Measurements from ENCODE around the gene PPP2R2C. TPM values are rescaled to one million over a fixed set of nuclear protein-coding genes. Genes with fewer than 3 reads are reported as not detected.

PPP2R2C gene
- total RNA-seq, 5 donors from 2014 or later (not counting 1 experiment from before 2014, with no cell fraction given) = 0.20 TPM; not detected in 4

DNA sequence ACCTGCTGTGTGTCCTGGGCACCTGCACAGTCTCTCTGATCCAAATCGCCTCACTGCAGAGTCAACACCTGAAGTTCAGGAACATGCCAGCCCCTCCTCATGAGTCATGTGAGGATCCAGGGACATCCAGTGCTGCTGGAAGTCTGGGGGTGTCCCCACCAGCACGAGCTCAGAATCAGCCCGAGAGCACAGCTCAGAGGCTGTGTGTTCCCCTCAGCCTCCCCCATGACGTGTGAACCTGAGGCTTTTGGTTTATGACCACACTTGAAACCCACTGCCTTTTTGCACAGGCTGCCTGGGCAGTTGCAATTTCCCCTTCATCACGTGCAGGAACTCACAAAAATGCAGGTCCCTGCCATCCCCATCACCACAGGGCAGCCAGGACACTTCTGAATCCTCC is 47.1 kb downstream of the PPP2R2C start:
- Histone ChIP-seq H3K4me1 (ENCODE audit: control insufficient read depth in 1 of 2, extremely low read depth in 1 of 2, insufficient read depth in 2 of 2, low read length in 2 of 2) (peaks cover 0 to 10% of the 10 kb centered on the region in 2 experiments), H3K36me3 (ENCODE audit: control insufficient read depth in 2 of 2, extremely low read depth in 1 of 2, insufficient read depth in 1 of 2, low read length in 1 of 2) (no peaks in the 10 kb centered on the region), H3K4me3 (ENCODE audit: control insufficient read depth in 1 of 2, extremely low read depth in 1 of 2, low read length in 1 of 2) (no peak overlapping the region), H3K27me3 (replicated peaks in 1 of 2; ENCODE audit: control insufficient read depth in 2 of 2, extremely low read depth in 1 of 2, insufficient read depth in 2 of 2, low read length in 1 of 2) (peaks cover 0 to 52% of the 10 kb centered on the region in 2 experiments), H3K27ac (ENCODE audit: low read length) (no peak overlapping the region), H3K9me3 (no peaks in the 10 kb centered on the region)
- POLR2A ChIA-PET = no interaction called here
- peak overlapping the region in 1 of 2 donors; percentile 15 for H3K27ac Mint-ChIP-seq
- peaks cover 14 to 24% of the 10 kb centered on the region in 2 donors for H3K27me3 Mint-ChIP-seq
- no peaks in the 10 kb centered on the region for H3K36me3 Mint-ChIP-seq
- DNase-seq (peak in 8 of 35 experiments; percentile 3 to 31 (median 12)), ATAC-seq (replicated peaks in 1 of 4) (no peak)
- peaks cover 0 to 2% (median 0%) of the 10 kb centered on the region in 3 donors for H3K4me1 Mint-ChIP-seq
- CTCF ChIA-PET = no interaction called here
- WGBS (ENCODE audit: insufficient coverage) = 26% methylated on average over 4 of the region's 5 CpGs
- H3K4me3 Mint-ChIP-seq = no peak overlapping the region
- no peaks in the 10 kb centered on the region for H3K9me3 Mint-ChIP-seq

DNA sequence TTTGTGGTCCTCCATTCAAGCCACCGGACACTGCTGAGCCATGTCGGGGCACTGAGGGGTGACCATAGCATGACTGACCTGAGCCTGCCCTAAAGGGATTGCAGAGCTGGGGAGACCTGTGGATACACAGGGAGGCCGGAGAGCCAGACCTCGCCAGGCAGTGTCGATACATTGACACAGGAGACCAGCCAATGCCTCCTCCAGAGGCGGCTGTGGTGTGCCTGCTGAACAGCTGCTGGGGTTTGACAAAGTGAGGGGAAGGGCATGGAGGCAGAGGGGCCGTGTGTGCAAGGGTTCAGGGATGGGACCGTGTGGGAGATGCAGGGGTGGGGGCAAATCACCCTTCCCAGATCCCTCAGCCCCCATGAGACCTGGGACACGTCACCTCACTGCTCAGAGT is 48.0 kb downstream of the PPP2R2C start:
- H3K4me3 ChIP-seq (ENCODE audit: control insufficient read depth in 1 of 2, extremely low read depth in 1 of 2, low read length in 1 of 2) = no peak overlapping the region
- Mint-ChIP-seq H3K4me1 (peaks cover 0 to 2% (median 0%) of the 10 kb centered on the region in 3 donors), H3K27ac (no peak overlapping the region), H3K9me3 (no peaks in the 10 kb centered on the region), H3K4me3 (no peak overlapping the region), H3K36me3 (no peaks in the 10 kb centered on the region), H3K27me3 (peaks cover 19 to 22% of the 10 kb centered on the region in 2 donors)
- H3K9me3 ChIP-seq = no peaks in the 10 kb centered on the region
- POLR2A ChIA-PET = no interaction called here
- peaks cover 0 to 10% of the 10 kb centered on the region in 2 experiments for H3K4me1 ChIP-seq (ENCODE audit: control insufficient read depth in 1 of 2, extremely low read depth in 1 of 2, insufficient read depth in 2 of 2, low read length in 2 of 2)
- no peak for DNase-seq
- 83% methylated on average over 6 of the region's 9 CpGs for WGBS (ENCODE audit: insufficient coverage)
- no peaks in the 10 kb centered on the region for H3K36me3 ChIP-seq (ENCODE audit: control insufficient read depth in 2 of 2, extremely low read depth in 1 of 2, insufficient read depth in 1 of 2, low read length in 1 of 2)
- peaks cover 0 to 50% of the 10 kb centered on the region in 2 experiments for H3K27me3 ChIP-seq (replicated peaks in 1 of 2; ENCODE audit: control insufficient read depth in 2 of 2, extremely low read depth in 1 of 2, insufficient read depth in 2 of 2, low read length in 1 of 2)
- CTCF ChIA-PET = no interaction called here
- H3K27ac ChIP-seq (ENCODE audit: low read length) = no peak overlapping the region
- ATAC-seq (replicated peaks in 1 of 4) = no peak

DNA sequence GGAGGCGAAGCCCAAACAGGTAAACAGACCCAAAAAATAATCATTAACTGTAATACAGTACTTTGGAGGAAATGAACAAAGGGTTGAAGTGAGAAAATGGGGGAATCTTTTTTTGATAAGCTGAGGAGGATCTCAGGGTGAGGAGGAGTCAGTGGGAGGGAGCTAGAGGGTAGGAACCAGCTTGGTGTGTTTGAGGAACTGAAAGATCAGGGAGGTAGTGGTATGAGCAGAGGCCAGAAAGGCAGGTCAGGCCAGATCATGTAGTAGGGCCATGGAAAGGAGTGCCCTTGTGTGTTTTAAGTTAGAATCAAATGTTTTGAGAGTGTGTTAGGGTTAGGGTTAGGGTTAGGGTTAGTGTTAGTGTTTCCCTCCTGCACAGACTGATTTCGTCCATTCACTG is 48.8 kb downstream of the PPP2R2C start:
- H3K9me3 ChIP-seq = no peaks in the 10 kb centered on the region
- ATAC-seq (replicated peaks in 1 of 4) (no peak), DNase-seq (no peak)
- Mint-ChIP-seq H3K36me3 (no peaks in the 10 kb centered on the region), H3K4me3 (no peak overlapping the region), H3K9me3 (no peaks in the 10 kb centered on the region), H3K4me1 (peaks cover 0 to 2% (median 0%) of the 10 kb centered on the region in 3 donors), H3K27me3 (peaks cover 22 to 23% of the 10 kb centered on the region in 2 donors), H3K27ac (no peak overlapping the region)
- CTCF ChIA-PET = no interaction called here
- POLR2A ChIA-PET = no interaction called here
- 60% methylated on average over 1 of the region's 2 CpGs for WGBS (ENCODE audit: insufficient coverage)
- H3K27me3 ChIP-seq (replicated peaks in 1 of 2; ENCODE audit: control insufficient read depth in 2 of 2, extremely low read depth in 1 of 2, insufficient read depth in 2 of 2, low read length in 1 of 2) = peaks cover 0 to 53% of the 10 kb centered on the region in 2 experiments
- peaks cover 0 to 10% of the 10 kb centered on the region in 2 experiments for H3K4me1 ChIP-seq (ENCODE audit: control insufficient read depth in 1 of 2, extremely low read depth in 1 of 2, insufficient read depth in 2 of 2, low read length in 2 of 2)
- no peak overlapping the region for H3K27ac ChIP-seq (ENCODE audit: low read length)
- no peak overlapping the region for H3K4me3 ChIP-seq (ENCODE audit: control insufficient read depth in 1 of 2, extremely low read depth in 1 of 2, low read length in 1 of 2)
- no peaks in the 10 kb centered on the region for H3K36me3 ChIP-seq (ENCODE audit: control insufficient read depth in 2 of 2, extremely low read depth in 1 of 2, insufficient read depth in 1 of 2, low read length in 1 of 2)

DNA sequence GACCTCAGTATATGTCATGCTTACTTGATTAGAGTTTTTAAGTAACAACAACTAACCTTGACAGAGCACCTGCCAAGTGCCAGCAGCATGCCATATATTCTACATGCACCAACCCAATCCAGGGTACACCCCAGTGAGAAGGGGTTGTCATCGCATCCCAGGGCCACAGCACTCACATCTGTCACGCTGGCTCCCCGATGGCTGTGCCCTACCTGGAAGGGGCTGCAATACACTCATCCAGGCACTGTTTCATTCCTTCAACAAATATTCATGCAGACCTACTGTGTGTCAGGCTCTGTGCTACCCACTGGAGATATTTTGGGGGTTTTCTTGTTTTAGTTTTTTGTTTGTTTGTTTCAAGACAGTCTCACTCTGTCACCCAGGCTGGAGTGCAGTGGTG is 49.5 kb downstream of the PPP2R2C start:
- POLR2A ChIA-PET = no interaction called here
- no peak for DNase-seq
- no peak for ATAC-seq (replicated peaks in 1 of 4)
- H3K27me3 Mint-ChIP-seq = peaks cover 22 to 27% of the 10 kb centered on the region in 2 donors
- no peak overlapping the region for H3K4me3 Mint-ChIP-seq
- no peak overlapping the region for H3K27ac ChIP-seq (ENCODE audit: low read length)
- WGBS (ENCODE audit: insufficient coverage) = 96% methylated on average over 3 of the region's 3 CpGs
- peaks cover 0 to 10% of the 10 kb centered on the region in 2 experiments for H3K4me1 ChIP-seq (ENCODE audit: control insufficient read depth in 1 of 2, extremely low read depth in 1 of 2, insufficient read depth in 2 of 2, low read length in 2 of 2)
- no peak overlapping the region for H3K4me3 ChIP-seq (ENCODE audit: control insufficient read depth in 1 of 2, extremely low read depth in 1 of 2, low read length in 1 of 2)
- peaks cover 0 to 56% of the 10 kb centered on the region in 2 experiments for H3K27me3 ChIP-seq (replicated peaks in 1 of 2; ENCODE audit: control insufficient read depth in 2 of 2, extremely low read depth in 1 of 2, insufficient read depth in 2 of 2, low read length in 1 of 2)
- H3K36me3 ChIP-seq (ENCODE audit: control insufficient read depth in 2 of 2, extremely low read depth in 1 of 2, insufficient read depth in 1 of 2, low read length in 1 of 2) = no peaks in the 10 kb centered on the region
- CTCF ChIA-PET = no interaction called here
- peaks cover 0 to 2% (median 0%) of the 10 kb centered on the region in 3 donors for H3K4me1 Mint-ChIP-seq
- no peaks in the 10 kb centered on the region for H3K9me3 ChIP-seq
- no peak overlapping the region for H3K27ac Mint-ChIP-seq
- no peaks in the 10 kb centered on the region for H3K36me3 Mint-ChIP-seq
- H3K9me3 Mint-ChIP-seq = no peaks in the 10 kb centered on the region

DNA sequence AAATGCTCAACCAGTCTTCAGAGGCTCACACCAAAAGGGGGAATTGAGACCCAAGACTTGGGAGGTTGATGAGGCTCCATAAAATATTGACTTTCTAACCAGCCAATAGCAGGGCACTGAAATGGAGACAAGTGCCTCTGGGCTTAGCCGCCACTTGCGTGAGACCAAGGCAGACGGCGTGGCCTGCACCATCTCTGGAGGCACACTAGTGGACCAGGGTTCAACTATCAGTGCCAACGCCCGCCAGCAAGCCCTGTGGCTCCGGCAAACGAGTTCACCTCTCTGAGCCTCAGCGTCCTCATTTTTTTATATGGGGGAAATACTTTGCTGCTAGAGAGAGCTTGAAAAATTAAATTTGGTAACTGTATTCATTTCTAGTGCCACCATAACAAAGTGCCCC is 50.3 kb downstream of the PPP2R2C start:
- 96% methylated on average over 5 of the region's 9 CpGs for WGBS (ENCODE audit: insufficient coverage)
- Histone ChIP-seq H3K36me3 (ENCODE audit: control insufficient read depth in 2 of 2, extremely low read depth in 1 of 2, insufficient read depth in 1 of 2, low read length in 1 of 2) (no peaks in the 10 kb centered on the region), H3K27ac (ENCODE audit: low read length) (no peak overlapping the region), H3K27me3 (replicated peaks in 1 of 2; ENCODE audit: control insufficient read depth in 2 of 2, extremely low read depth in 1 of 2, insufficient read depth in 2 of 2, low read length in 1 of 2) (peaks cover 0 to 56% of the 10 kb centered on the region in 2 experiments), H3K4me3 (ENCODE audit: control insufficient read depth in 1 of 2, extremely low read depth in 1 of 2, low read length in 1 of 2) (no peak overlapping the region), H3K9me3 (no peaks in the 10 kb centered on the region), H3K4me1 (ENCODE audit: control insufficient read depth in 1 of 2, extremely low read depth in 1 of 2, insufficient read depth in 2 of 2, low read length in 2 of 2) (peaks cover 0 to 10% of the 10 kb centered on the region in 2 experiments)
- ATAC-seq (replicated peaks in 1 of 4) (no peak), DNase-seq (no peak)
- Mint-ChIP-seq H3K27ac (no peak overlapping the region), H3K9me3 (no peaks in the 10 kb centered on the region), H3K4me3 (no peak overlapping the region), H3K27me3 (peaks cover 22 to 27% of the 10 kb centered on the region in 2 donors), H3K4me1 (peaks cover 0 to 2% (median 0%) of the 10 kb centered on the region in 3 donors), H3K36me3 (no peaks in the 10 kb centered on the region)
- CTCF ChIA-PET = no interaction called here
- POLR2A ChIA-PET = no interaction called here

DNA sequence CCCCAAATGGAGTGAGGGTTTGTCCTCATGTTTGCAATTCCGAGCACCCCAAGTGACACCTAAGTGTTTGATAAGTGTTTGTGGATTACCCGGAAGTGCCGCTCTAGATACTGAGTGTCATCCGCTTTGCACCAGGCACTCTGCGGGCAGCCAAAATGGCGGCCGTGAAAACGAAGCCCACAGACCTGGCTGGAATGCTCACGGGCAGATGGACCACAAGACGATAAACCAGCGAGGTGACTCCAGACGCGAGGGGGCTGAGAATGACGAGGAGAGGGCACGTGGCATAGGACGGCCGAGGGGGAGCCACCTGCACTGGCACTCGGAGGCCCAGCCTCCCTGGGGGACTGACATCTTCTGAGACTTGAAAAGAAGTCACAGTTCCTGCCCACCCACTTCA is 51.0 kb downstream of the PPP2R2C start:
- H3K4me1 ChIP-seq (ENCODE audit: control insufficient read depth in 1 of 2, extremely low read depth in 1 of 2, insufficient read depth in 2 of 2, low read length in 2 of 2) = peaks cover 0 to 10% of the 10 kb centered on the region in 2 experiments
- Mint-ChIP-seq H3K27ac (no peak overlapping the region), H3K4me1 (peaks cover 0 to 2% (median 0%) of the 10 kb centered on the region in 3 donors), H3K4me3 (no peak overlapping the region), H3K27me3 (peaks cover 22 to 27% of the 10 kb centered on the region in 2 donors), H3K36me3 (no peaks in the 10 kb centered on the region), H3K9me3 (no peaks in the 10 kb centered on the region)
- DNase-seq = no peak
- peaks cover 0 to 63% of the 10 kb centered on the region in 2 experiments for H3K27me3 ChIP-seq (replicated peaks in 1 of 2; ENCODE audit: control insufficient read depth in 2 of 2, extremely low read depth in 1 of 2, insufficient read depth in 2 of 2, low read length in 1 of 2)
- no peaks in the 10 kb centered on the region for H3K9me3 ChIP-seq
- no peak overlapping the region for H3K4me3 ChIP-seq (ENCODE audit: control insufficient read depth in 1 of 2, extremely low read depth in 1 of 2, low read length in 1 of 2)
- WGBS (ENCODE audit: insufficient coverage) = 95% methylated on average over 16 of the region's 18 CpGs
- no peak for ATAC-seq (replicated peaks in 1 of 4)
- POLR2A ChIA-PET = no interaction called here
- CTCF ChIA-PET = no interaction called here
- H3K36me3 ChIP-seq (ENCODE audit: control insufficient read depth in 2 of 2, extremely low read depth in 1 of 2, insufficient read depth in 1 of 2, low read length in 1 of 2) = no peaks in the 10 kb centered on the region
- H3K27ac ChIP-seq (ENCODE audit: low read length) = no peak overlapping the region

DNA sequence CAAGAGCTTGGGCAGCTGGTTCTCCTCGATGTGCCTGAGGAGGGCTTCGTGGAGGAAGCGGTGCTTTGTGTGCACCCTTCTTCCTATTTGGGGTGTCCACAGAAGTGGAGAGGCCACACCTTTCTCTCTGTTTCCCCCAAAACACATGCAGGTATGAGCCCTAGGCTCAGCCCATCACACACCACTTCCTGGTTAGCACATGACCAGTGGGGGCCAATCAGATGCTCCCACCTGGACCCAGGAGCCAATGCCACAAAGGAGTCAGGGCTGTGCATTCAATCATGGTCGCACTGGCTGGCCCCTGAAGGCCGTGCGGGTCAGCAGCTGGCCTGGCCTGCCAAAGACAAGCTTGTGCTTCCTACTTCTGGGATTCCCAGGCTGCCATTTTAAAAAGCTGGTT is 51.4 kb downstream of the PPP2R2C start:
- no peak overlapping the region for H3K27ac Mint-ChIP-seq
- H3K9me3 ChIP-seq = no peaks in the 10 kb centered on the region
- no peak overlapping the region for H3K4me3 Mint-ChIP-seq
- ChIA-PET CTCF (no interaction called here), POLR2A (no interaction called here)
- peaks cover 0 to 64% of the 10 kb centered on the region in 2 experiments for H3K27me3 ChIP-seq (replicated peaks in 1 of 2; ENCODE audit: control insufficient read depth in 2 of 2, extremely low read depth in 1 of 2, insufficient read depth in 2 of 2, low read length in 1 of 2)
- H3K27ac ChIP-seq (ENCODE audit: low read length) = no peak overlapping the region
- no peak overlapping the region for H3K4me3 ChIP-seq (ENCODE audit: control insufficient read depth in 1 of 2, extremely low read depth in 1 of 2, low read length in 1 of 2)
- peaks cover 0 to 10% of the 10 kb centered on the region in 2 experiments for H3K4me1 ChIP-seq (ENCODE audit: control insufficient read depth in 1 of 2, extremely low read depth in 1 of 2, insufficient read depth in 2 of 2, low read length in 2 of 2)
- H3K36me3 Mint-ChIP-seq = no peaks in the 10 kb centered on the region
- H3K4me1 Mint-ChIP-seq = peaks cover 0 to 2% (median 0%) of the 10 kb centered on the region in 3 donors
- ATAC-seq (replicated peaks in 1 of 4) (no peak), DNase-seq (no peak)
- WGBS (ENCODE audit: insufficient coverage) = 96% methylated on average over 6 of the region's 6 CpGs
- peaks cover 24 to 31% of the 10 kb centered on the region in 2 donors for H3K27me3 Mint-ChIP-seq
- no peaks in the 10 kb centered on the region for H3K9me3 Mint-ChIP-seq
- H3K36me3 ChIP-seq (ENCODE audit: control insufficient read depth in 2 of 2, extremely low read depth in 1 of 2, insufficient read depth in 1 of 2, low read length in 1 of 2) = no peaks in the 10 kb centered on the region
